Erythroblast (primary cell): ENCODE data around the gene CEP20.

ENCODE experiments used
- GATA1 ChIP-seq: IDR thresholded peaks from 2 replicates; pipeline ENCODE4 v1.6.1; 2011; ENCODE audit warnings: low read depth, mild to moderate bottlenecking, control low read depth, low read length, moderate library complexity
- POLR2A ChIP-seq: IDR thresholded peaks from 2 replicates; pipeline ENCODE4 v1.6.1; 2011; ENCODE audit warnings: mild to moderate bottlenecking, low read length

DNA sequence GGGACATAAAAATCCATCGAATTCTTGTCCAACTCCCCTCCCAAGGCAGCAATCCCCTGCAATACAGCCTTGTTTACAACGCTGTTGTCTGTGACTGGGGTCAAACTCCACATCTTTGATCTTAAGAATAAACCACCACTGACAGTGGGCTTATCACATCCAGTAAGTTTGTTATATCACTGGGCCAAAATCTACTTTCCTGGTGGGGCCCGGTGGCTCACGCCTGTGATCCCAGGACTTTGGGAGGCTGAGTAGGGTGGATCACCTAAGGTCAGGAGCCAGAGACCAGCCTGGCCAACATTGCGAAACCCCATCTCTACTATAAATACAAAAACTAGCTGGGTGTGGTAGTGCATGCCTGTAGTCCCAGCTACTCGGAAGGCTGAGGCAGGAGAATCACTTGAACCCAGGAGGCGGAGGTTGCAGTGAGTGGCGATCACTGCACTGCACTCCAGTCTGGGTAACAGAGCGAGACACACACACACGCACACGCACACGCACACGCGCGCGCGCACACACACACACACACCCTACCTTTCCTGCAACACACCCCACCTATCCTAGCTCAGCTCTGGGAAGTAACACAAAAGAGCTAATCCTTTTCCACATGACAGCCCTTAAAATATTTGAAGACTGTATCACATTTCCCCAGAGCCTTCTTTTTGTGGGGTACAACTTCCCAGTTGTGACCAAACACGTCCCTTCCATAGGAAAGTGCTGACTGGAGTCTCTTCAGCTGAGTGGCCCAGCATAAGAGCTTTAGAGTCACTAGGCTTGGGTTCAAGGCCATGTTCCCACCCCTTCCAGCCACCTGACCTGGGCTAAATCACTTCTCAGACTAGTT, 40.1 kb upstream of the CEP20 start:
- no peak for TF ChIP-seq POLR2A
- no peak for TF ChIP-seq GATA1
